HT-29 (cell line): Measurements from ENCODE around the gene SPATA6. TPM values are rescaled to one million over a fixed set of nuclear protein-coding genes. Genes with fewer than 3 reads are reported as not detected.

Source experiments
- DNase-seq: peaks from one replicate; pipeline ENCODE4 v3.0.0-alpha.2; 2015; ENCODE audit warnings: low spot score
- small RNA-seq: library from RNA; depleted of rRNA; stranded (forward); fragments of <200 nt; gene quantifications from one replicate; pipeline ENCODE3, GENCODE V24; 2014
- total RNA-seq: library from RNA; depleted of rRNA; stranded (reverse); fragments of >200 nt; shearing (Covaris generic); gene quantifications from 2 replicates; pipeline ENCODE4 v1.2.3, GENCODE V29; 2014; rRNA removed

SPATA6 gene
- total RNA-seq, 1 experiment from 2014 or later: 2.1 TPM

DNA sequence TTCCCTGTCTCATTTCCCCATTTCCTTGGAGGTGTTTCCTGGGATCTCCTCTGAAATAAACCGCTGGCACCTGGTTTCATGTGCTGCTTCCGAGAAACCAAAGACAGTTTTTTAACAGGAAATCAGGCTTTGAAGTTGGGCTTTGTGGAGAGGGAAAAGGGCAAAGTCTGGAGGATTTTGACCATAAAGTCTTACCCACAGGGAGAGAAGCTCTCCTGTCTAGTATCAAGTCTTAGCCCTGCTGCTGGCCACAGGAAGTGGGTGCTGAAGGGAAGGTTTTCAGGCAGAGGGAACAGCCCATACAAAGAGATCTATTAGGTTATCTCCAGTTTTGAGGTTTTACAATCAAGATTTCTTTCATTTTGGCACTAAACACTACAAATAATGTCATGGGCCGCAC is 220.2 kb downstream of the SPATA6 start:
- no peak for DNase-seq

DNA sequence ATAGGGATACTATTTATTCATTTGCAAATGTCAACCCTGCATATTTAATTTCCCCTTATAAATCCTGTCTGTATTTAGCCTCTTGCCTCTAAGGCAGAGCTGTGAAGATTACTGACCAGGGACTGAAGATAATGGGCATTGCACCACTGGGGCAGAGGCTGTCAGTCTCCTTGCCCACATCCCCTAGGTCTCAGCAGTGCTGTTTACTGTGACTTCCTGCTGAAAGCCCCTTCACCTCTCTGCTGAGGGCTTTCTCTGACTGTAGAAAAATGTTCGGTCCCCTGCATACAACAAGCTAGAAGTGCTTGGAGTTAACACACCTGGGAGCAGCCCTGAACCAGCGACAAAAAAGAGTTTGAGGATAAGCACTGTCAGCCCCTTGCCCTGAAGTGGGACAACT is 220.7 kb downstream of the SPATA6 start:
- DNase-seq: no peak

DNA sequence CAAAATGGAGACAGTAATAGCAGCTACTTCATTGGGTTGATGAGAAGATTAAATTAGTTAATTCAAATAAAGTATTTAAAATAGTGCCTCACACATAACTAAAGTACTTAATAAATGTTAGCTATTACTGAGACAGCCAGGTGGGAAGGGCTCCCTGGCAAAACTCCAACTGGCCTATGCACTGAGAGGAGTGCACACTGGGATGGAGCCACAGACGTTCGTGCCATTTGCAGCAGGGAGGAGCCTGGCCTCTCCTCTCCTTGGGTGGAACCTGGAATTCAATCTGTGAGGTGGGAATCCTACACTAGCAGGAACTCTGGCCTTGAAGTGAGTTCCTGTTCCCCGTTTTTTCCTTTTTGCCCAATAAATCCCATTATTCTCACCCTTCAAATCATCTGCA is 221.4 kb downstream of the SPATA6 start:
- peak; percentile 82 for DNase-seq

- peak; percentile 51 for DNase-seq
Measured at GRCh38 chr1:48249868-48250267, 222.1 kb downstream of the SPATA6 start.

DNA sequence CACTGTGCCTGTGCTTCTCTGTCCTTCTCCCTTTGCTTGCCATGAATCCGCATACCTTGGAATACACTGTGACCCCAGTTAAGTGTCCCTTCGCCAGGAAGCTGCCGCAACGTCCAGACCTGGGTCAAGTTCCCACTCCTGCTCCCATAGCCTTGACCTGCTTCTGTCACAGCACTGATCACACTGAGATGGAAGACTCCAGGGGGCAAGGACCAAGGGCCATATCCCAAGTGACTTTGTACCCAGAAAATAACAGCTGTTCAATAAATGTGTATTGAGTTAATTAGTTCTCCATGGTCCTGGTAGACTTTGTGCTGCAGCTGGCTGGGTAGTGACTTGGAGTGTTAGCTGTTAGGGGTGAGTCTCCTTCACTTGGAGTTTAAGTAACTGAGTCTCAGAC is 223.6 kb downstream of the SPATA6 start:
- DNase-seq: no peak

DNA sequence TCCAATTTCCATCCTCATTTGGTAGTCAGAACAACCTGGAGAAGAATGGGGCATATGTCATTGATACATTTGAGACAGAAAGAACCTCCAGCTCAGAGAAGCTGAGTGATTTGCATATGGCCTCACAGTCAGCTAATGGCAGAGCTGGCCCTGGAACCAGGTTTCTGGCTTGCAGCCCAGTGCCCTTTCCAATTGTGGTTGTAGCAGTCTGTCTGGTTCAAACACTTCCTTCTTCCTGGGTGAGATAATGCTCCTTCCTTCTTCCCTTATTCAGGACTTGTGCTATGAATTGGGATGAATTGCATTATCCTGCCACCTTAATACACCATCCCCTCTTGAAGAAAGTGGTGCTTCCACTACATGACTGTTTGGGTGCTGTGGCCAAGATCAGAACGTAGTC is 225.3 kb downstream of the SPATA6 start:
- DNase-seq: peak; percentile 74

Small RNA genes within 50 kb of the gene (small RNA-seq; reads per million reads assigned to genes)
- gene RNU4-61P (not detected), gene RNU6-723P (not detected)

Other genes starting within 250 kb of the SPATA6 start
- gene SLC5A9, start 249.5 kb downstream of the SPATA6 start, total RNA-seq: 0.91 and 2.3 TPM in 2 replicates